ENCODE results near the gene DGLUCY. TPM values are rescaled to one million over a fixed set of nuclear protein-coding genes. Genes with fewer than 3 reads are reported as not detected.
A peak's percentile ranks its signal among the peaks of the same experiment; 100 is the strongest.
"Not testable (repeated sequence)": the region's sequence is repeated elsewhere in the genome, so short reads cannot be mapped to it uniquely, and the experiment has no call there.

DGLUCY gene
- total RNA-seq, 1 experiment from 2014 or later: 31.7 TPM

GRCh38 chr14:91233936-91234790 lies 120.3 kb downstream of the DGLUCY start:
- no peak for DNase-seq (ENCODE audit: low spot score)

GRCh38 chr14:91234791-91235114 lies 120.9 kb downstream of the DGLUCY start:
- no peak for DNase-seq (ENCODE audit: low spot score)

- no peak for DNase-seq (ENCODE audit: low spot score)
These were observed 122.0 kb downstream of the DGLUCY start for GRCh38 chr14:91235841-91236240.

- DNase-seq (ENCODE audit: low spot score): peak; percentile 60
These were observed 123.3 kb downstream of the DGLUCY start for GRCh38 chr14:91237219-91237618.

- no peak for DNase-seq (ENCODE audit: low spot score)
These were observed 124.2 kb downstream of the DGLUCY start for GRCh38 chr14:91238085-91238484.

- DNase-seq (ENCODE audit: low spot score): no peak
These were observed 124.8 kb downstream of the DGLUCY start for GRCh38 chr14:91238661-91239060.

- DNase-seq (ENCODE audit: low spot score): no peak
These were observed 128.0 kb downstream of the DGLUCY start for GRCh38 chr14:91241863-91242262.

- DNase-seq (ENCODE audit: low spot score): no peak
These were observed 128.8 kb downstream of the DGLUCY start for GRCh38 chr14:91242635-91243034.

GRCh38 chr14:91243074-91243471 lies 129.2 kb downstream of the DGLUCY start:
- no peak for DNase-seq (ENCODE audit: low spot score)

GRCh38 chr14:91244501-91244901 lies 130.6 kb downstream of the DGLUCY start, which contains the start of gene GPR68:
GPR68 (minus strand) TSS chr14:91244704; CDS start chr14:91235050, 9,654 bp downstream.
- DNase-seq (ENCODE audit: low spot score): peak; percentile 50

GRCh38 chr14:91245029-91245428 lies 131.2 kb downstream of the DGLUCY start:
- no peak for DNase-seq (ENCODE audit: low spot score)

GRCh38 chr14:91245616-91246015 lies 131.7 kb downstream of the DGLUCY start:
- DNase-seq (ENCODE audit: low spot score): not testable (repeated sequence)

- no peak for DNase-seq (ENCODE audit: low spot score)
These were observed 132.4 kb downstream of the DGLUCY start for GRCh38 chr14:91246051-91246852.

GRCh38 chr14:91249841-91250616 lies 136.2 kb downstream of the DGLUCY start:
- DNase-seq (ENCODE audit: low spot score): peak; percentile 46

GRCh38 chr14:91250912-91251311 lies 137.0 kb downstream of the DGLUCY start:
- no peak for DNase-seq (ENCODE audit: low spot score)

GRCh38 chr14:91252871-91253794 lies 139.3 kb downstream of the DGLUCY start:
- no peak for DNase-seq (ENCODE audit: low spot score)

- DNase-seq (ENCODE audit: low spot score): no peak
These were observed 140.0 kb downstream of the DGLUCY start for GRCh38 chr14:91253795-91254323.

GRCh38 chr14:91254461-91254860 lies 140.6 kb downstream of the DGLUCY start:
- no peak for DNase-seq (ENCODE audit: low spot score)

- no peak for DNase-seq (ENCODE audit: low spot score)
These were observed 141.3 kb downstream of the DGLUCY start for GRCh38 chr14:91255026-91255695.

- DNase-seq (ENCODE audit: low spot score): no peak
These were observed 142.8 kb downstream of the DGLUCY start for GRCh38 chr14:91256661-91257060.
